Measurements from ENCODE around the gene JMJD4. TPM values are rescaled to one million over a fixed set of nuclear protein-coding genes. Genes with fewer than 3 reads are reported as not detected.
"Not testable (repeated sequence)": the region's sequence is repeated elsewhere in the genome, so short reads cannot be mapped to it uniquely, and the experiment has no call there.

Gene JMJD4
- polyA plus RNA-seq, 1 donor = 16.0 TPM

DNA sequence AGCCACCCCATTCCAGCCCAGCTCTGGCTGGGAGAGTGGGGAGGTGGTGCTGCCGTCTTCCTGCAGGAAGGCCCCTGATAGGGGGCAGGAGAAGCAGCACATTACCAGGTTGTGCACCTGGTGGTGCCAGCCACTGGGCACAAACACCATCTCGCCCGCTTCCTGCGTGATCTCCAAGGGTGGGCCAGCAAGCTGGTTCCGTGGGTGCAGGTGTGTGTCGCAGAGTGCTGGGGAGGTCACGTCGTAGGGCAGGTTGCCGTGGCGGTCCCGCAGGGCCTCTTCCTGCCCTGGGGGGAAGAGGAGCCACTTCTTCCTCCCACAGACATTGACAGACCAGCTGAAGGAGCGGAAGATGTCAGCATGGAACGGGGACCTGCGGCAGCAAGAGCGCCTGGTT is 1.8 kb downstream of the JMJD4 start:
- no peak for DNase-seq (ENCODE audit: low read depth)

DNA sequence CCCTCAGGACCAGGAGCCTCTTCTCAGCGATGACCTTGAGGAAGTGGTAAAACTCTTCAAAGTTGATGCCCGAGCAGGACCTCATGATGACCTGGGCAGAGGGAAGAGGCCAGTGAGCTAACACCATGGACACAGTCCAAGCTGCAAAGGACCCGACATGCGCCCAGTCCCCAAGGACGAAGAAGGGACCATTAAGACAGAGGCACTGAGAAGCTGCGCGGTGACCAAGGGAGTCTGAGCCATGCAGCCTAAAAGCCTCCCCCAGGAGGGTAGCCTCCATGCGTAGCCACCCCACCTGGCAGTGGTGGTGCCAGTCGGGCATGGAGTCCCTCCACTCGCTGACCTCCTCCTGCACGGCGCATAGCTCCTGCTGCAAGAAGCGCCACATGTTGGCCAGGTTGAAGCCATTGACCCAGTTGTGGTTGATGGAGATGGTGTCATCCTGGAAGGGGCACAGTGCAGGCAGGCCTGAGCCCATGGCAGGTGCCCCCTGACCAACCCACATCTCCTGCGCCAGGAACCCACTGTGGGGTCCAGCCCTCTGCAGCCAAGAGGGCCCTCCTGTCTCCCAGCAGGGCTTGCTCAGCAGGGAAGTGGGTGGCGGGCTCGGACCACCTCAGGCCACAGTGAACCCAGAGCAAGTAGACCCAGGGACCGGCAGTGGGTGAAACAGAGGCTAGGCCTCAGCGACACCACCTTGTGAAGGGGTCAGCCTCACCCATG is 2.4 kb downstream of the JMJD4 start:
- DNase-seq (ENCODE audit: low read depth) = no peak

DNA sequence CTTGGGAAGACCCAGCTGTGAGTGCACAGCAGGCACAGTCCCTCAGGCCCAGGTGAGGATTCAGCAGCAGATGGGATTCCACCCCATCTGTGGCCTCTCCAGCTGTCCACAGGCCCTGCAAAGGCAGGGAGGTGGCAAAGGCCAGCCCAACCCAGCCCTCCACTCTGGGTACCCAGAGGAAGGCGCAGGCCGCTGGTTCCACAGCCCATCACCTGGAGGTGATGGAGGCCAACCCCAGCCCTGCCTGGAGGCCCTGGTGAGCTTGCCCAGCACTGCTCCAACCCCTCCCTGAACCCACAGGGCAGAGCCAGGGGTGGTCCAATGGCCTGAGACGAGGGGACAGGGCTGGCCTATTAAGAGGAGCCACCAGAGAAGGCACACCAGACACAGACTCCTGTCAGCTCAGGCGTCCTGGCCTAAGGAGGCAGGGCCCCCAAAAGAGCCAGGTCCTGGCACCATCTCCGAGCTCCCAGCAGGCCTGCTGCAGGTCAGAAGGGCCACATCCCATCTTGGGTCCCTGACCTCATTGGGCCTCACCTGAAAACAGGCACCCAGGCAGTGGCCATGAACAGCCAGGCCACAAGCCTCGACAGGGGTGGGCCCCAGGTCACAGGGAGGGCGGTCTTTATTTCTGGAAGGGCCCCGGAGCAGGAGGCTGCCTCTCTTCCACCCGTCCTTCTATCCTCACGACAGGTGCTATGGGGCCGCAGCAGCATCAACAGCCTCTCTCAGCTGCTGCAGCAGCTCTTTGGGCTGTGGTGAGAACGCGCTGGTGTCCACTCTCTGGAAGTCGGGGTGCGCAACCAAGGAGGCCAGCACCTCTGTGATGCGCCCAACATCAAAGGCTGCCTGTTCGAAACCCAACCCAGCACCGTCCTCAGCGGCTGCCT is 3.2 kb downstream of the JMJD4 start:
- DNase-seq (ENCODE audit: low read depth) = no peak

DNA sequence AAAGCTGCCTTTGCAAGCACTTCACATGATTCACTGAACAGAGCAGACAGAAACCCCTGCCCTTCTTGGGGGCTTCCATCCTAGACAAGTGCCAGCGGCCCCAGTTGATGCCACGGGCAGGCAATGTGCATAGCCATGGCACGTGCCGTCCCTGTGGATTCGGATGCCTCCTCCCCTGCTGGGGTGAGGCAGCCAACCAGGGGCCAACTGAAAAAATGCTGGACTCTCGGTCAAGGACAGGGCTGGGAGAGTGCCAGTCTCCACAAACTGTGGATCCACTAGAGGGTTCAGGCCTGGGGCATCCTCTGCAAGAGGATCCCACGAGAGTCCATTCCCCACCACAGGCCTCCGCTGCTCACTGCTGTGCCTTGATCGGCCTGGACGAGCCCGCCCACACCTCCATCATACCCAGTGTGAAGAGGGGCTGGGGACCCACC is 3.8 kb downstream of the JMJD4 start:
- no peak for DNase-seq (ENCODE audit: low read depth)

DNA sequence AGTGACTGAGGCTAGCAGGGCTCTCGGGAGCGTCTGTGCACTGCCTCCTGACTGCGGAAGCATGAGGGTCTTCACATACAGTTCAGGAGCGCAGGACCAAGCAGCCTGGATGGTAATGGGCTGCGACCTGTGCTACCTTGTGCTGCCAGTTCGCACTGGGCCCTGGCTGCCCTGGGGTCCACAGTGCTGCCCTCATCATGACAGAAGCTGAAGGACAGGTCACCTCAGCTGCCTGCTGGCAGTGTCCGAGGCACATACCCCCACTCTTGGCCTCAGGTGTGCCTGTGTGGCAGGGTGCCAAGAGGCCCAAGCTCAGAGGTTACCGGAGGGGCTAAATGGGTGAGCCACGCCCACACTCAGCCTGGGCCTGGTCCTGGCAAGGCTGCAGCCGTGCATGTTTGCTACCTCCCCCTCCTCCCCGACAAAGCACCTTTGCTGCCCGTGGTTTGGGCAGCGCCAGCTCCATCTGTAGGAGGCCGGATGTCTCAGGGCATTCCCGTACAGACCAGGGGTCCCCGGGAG is 4.4 kb downstream of the JMJD4 start:
- DNase-seq (ENCODE audit: low read depth) = no peak

DNA sequence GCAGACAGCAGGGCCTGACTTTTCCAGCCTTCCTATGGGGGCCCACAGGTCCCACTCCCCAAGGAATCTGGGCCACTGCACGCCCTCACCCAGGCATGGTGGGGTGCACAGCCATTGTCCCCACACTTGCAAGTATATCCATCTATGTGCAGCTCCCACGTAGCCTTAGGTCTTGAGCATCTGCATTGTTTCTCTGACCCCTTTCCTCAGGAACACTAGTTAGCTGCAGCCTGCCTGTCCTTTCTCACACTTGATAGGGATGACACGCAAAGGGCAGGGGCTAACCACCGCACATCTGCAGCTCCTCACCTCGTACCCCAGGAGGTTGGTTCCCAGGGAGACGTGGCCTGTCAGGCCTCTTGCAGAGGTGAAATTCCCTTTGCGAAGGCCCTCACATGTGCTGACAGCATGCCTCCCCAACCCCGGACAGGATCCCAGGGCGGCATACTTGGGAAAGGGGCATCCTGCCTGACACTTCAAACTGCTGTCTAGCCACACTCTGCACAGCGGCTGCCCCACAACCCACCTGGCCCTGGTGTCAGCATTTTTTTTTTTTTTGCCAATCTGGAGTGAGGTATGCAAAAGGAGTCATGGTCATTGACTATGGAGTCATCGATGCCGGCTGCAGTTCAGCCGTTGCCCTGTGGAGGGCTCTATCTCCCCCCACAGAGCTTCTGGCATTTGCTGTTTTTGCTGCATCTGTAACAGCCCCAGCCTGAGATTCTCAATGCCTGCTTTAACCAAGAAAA is 5.0 kb downstream of the JMJD4 start:
- DNase-seq (ENCODE audit: low read depth) = no peak

DNA sequence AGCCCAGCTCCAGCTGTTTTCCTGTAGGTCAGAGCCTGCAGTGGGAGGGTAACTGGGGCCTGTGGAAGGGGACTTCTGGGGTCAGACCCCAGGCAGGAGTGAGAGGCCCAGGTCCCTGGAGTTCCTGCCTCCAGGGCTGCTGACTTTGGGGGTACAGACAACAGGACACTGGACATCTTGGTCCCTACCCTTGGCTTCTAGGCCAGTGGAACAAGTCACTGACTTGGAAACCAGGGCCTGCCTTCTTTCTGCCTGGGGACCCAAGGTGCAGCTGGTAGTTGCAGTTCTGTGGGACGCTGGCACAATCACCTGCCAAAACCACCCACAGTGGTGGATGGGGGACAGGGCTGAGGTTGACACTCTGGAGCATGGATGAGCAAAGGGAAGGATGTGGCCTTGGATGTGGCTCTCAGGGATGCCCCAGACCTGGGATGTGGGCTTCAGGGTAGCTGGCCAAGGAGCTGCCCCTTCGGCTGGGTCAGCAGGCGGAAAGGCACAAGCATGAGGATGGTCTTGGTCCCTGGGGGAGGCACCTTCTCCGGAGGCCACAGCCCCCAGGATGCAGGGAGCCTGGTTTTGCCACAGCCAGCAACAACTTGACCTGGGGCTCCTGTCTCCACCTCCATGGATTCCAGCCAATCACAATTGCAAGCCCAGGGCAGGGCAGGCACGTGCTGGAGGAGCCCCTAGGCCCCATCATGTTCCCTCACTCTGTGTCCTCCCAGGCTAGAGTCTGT is 5.8 kb downstream of the JMJD4 start:
- no peak for DNase-seq (ENCODE audit: low read depth)

DNA sequence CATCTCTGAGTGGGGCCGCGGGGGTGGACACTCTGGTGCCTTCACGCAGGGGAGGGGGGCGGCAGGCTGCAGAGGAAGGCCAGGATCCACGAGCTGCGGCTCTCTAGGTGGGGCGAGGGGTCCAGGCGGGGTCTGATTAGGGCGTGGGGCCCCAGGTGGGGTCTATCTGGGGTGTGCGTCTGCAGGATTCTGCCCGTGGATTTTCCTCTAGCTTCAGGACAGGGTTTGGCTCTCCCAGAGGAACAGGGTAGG is 6.3 kb downstream of the JMJD4 start:
- DNase-seq (ENCODE audit: low read depth) = no peak

DNA sequence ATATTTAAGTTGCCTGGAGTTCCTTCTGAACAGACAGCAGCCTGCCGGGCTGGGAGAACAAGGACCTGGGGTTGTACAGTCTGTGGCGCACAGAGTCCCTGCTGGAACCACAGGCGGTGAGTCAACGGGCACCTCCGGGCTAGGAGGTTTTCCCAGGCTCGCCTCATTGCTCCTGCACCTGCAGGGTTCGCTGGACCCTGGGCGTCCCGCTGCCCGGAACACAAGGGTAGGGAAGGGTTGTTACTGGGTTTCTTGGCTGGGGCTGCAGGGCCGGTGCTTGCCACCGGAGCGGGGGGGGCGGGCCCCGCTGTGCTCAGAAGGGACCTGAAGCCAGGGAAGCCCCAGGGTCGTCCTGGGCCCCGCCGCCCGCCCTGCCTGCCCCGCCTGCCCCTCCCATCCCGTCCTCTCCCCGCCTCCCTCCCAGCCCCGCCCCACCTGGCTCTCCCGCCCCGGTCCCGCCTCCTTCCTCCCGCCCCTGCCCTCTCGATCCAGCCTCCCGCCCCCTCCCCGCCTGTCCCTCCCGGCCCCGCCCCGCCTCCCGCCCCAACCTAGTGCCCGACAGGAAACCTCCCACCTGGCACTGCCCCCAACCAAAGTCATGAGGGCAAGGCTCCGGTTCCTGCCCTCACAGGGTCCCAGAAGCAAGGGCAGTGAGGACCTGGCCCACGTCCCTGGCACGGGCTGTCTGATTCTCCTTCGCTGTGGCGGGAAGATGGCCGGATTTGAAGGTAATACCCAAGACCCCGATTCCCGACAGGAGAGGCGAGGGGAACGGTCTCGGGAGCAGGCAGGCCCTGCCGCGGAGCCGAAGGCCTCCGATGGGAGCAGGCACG is 6.8 kb downstream of the JMJD4 start:
- no peak for DNase-seq (ENCODE audit: low read depth)

DNA sequence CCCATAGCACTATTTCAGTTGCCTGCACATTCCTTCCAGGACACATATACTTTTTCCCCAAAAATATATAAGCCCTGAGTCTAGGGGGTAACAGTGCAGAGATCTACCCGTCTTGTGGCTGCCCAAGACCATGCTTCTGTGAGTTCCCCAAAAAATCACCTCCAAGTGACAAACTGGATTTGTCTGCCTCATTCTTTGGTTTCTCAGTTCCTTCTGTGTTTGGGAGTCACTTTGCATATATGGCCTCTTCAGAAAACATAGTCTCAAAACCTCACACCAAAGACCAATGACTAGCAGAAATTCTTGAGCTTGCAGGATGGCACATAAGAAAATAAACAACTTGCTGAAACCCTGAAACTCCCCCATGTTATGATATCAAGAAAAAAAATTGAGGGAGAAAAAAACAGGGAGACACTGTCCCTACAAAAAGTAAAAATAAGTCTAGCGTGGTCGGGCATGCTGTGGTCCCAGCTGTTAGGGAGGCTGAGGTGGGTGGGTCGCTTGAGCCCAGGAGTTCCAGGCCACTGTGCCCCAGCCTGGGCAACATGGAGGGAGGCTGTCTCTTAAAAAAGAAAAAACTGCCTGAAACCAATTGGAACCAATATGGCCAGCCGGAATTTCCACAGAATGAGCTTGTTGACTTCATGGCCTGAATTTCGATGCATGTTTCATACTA is 8.0 kb downstream of the JMJD4 start:
- DNase-seq (ENCODE audit: low read depth) = no peak

DNA sequence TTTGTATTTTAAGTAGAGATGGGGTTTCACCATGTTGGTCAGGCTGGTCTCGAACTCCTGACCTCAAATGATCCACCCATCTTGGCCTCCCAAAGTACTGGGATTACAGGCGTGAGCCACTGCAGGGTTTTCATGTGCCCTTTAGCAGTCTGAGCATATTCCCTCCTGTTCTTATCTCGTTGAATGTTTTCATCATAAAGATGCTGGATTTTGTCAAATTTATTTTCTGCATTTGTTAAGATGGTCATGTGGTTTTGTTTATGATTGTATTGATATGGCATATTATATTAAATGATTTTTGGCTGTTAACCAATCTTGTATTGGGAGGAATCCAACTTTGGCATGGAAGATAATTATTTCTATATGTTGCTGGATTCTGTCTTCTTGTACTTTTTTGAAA is 8.8 kb downstream of the JMJD4 start:
- no peak for DNase-seq (ENCODE audit: low read depth)

DNA sequence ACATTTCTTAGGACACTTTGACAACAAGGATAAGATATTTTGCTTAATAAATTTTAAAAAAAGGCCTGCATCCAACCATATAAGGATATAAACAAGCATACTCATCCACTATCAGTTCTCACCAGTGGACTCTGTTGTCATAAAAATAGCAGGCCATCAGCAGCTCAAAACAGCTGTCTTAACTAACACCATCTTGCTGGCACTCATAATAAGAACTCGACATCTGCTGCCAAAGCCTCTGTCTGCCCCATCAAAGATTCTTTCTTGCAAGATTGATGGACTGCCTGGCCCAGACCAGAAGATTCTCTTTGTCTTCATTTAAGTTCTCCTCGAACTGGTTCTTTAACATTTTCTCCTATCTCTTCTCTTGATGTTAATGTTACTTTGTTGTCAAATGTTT is 10.1 kb downstream of the JMJD4 start:
- DNase-seq (ENCODE audit: low read depth) = no peak

DNA sequence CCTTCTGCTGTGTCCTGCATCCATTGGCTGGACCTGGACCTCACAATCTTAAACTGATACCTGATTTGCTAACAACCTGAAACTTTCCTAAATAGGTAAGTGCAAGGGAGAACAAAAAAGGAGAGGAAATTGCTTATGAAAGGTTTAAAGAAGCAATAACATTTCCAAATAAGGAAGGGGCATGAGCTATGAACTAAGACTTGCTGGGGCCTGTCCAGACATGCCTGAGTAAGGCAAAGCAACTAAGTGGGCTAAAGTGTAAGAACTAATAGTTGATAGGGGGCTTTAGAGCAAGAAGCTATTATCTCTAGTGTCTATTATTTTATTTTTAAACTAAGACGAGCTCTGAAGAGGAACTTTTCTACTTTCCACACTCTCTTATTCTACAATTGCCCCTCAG is 11.6 kb downstream of the JMJD4 start:
- DNase-seq (ENCODE audit: low read depth) = no peak

DNA sequence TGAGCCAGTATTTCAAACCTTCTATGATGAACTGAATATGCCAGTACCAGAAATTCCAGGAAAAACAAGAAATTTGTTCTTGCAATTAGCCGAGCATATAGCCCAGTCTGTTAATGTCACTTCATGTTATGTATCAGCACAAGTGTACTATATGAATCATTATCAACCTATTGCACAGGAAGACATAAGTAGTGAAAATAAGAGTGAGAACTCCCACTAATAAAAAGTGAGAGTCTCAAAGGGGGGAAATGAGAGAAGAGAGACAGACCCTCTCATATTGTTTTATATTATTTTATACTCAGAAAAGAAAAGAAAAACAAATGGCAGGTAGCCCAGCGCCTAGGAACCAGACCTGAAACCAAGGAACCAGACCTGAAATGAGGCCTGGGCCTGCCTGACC is 16.2 kb downstream of the JMJD4 start:
- DNase-seq (ENCODE audit: low read depth) = no peak

DNA sequence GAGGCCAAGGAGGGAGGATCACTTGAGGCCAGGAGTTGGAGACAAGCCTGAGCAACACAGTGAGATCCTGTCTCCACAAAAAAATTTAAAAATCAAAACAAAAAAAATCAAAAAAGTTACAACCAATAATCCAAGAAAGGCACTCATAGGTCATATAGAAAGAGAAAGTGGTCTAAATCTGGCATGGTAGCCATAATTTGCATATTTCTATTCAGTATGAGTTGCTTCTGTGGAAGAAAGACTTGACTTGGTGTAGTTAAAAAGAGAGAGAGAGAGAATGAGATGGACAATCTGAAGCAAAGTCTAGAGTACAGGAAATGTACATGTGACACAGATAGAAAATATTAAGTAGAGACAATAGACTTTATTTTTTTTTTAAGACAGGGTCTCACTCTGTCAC is 22.5 kb downstream of the JMJD4 start:
- no peak for DNase-seq (ENCODE audit: low read depth)

DNA sequence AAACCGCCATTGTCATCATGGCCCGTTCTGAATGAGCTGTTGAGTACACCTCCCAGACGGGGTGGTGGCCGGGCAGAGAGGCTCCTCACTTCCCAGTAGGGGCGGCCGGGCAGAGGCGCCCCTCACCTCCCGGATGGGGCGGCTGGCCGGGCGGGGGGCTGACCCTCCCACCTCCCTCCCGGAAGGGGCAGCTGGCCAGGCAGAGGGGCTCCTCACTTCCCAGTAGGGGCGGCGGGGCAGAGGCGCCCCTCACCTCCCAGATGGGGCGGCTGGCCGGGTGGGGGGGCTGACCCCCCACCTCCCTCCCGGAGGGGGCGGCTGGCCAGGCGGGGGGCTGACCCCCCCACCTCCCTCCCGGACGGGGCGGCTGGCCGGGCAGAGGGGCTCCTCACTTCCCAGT is 24.6 kb downstream of the JMJD4 start:
- DNase-seq (ENCODE audit: low read depth) = not testable (repeated sequence)

DNA sequence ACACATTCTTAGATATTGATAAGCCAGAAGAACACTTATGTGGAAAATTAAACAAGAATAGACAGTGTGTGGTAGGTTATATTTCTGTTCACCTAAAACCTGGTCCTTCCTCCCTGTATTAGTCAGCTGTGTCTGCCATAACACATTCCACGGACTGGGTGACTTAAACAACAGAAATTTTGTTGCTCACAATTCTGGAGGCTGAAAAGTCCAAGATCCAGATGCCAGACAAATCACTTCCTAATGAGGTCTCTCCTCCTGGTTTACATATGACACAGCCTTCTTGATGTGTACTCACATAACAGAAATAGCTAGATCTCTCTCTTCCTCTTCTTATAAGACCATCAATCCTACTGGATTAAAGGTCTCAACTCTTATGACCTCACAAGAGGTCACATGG is 25.7 kb downstream of the JMJD4 start:
- DNase-seq (ENCODE audit: low read depth) = no peak

DNA sequence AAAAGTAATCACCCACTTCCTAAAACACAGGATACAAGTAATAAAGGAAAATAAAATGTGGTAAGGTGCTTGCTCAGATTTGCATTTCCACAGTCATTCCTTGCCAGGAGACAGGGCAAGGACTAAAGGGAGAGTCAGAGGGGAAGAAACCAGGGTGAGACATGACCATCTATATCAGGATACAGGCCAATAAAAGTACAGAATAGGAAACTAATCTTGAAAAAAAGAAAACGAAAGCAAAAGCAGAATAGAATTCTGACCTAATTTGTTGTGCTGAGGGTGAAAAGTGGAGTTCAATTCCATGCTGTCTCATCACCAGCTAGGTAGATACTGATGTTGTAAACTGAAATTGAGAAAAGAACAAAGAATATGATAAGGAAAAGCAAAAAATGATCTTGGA is 27.3 kb downstream of the JMJD4 start:
- no peak for DNase-seq (ENCODE audit: low read depth)

DNA sequence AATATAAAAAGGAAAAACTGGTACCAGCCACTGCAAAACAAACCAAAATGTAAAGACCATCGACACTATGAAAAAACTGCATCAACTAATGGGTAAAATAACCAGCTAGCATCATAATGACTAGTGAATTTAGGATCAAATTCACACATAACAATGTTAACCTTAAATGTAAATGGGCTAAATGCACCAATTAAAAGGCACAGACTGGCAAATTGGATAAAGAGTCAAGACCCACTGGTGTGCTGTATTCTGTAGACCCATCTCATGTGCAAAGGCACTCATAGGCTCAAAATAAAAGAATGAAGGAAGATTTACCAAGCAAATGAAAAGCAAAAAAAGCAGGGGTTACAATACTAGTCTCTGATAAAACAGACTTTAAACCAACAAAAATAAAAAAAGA is 33.5 kb downstream of the JMJD4 start:
- DNase-seq (ENCODE audit: low read depth) = not testable (repeated sequence)

DNA sequence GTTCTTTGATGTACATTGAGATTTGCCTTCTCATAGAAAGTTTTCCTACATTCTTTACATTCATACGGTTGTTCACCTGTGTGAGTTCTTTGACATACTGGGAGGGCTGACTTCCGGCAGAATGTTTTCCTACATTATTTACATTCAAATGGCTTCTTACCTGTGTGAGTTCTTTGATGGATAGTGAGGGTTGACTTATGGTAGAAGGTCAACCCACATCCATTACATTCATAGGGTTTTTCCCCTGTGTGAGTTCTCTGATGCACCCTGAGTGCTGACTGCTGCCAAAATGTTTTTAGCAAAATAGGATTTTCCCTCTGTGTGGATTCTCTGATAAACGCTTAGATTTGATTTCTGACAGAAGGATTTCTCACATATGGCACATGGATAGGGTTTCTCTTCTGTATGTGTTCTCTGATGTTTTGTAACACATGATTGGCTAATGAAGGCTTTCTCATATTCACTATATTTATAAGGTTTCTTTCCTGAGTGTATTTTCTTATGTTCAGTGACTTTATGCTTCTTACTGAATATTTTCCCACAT is 37.7 kb downstream of the JMJD4 start:
- no peak for DNase-seq (ENCODE audit: low read depth)
